Measurements from ENCODE around the gene ZDHHC11B.
"Not testable (repeated sequence)": the region's sequence is repeated elsewhere in the genome, so short reads cannot be mapped to it uniquely, and the experiment has no call there.

ZDHHC11B gene

GRCh38 chr5:694042-694431 lies 90.5 kb downstream of the ZDHHC11B start:
- not testable (repeated sequence) for H3K9ac ChIP-seq (ENCODE audit: low read depth, low read length); H3K36me3 ChIP-seq (ENCODE audit: insufficient read depth, low read length); H3K9me3 ChIP-seq (replicated peaks; ENCODE audit: low read length); H3K4me3 ChIP-seq (ENCODE audit: low read length); H3K4me1 ChIP-seq (ENCODE audit: control insufficient read depth, insufficient read depth, low read length); H3K4me2 ChIP-seq (ENCODE audit: low read length)
- peaks cover 12% of the 10 kb centered on the region for H3K27me3 ChIP-seq (ENCODE audit: control insufficient read depth, insufficient read depth, low read length)

GRCh38 chr5:693271-694041 lies 91.1 kb downstream of the ZDHHC11B start, which contains the start of gene TPPP:
TPPP (minus strand) TSS chr5:693352; CDS start chr5:678060, 15,292 bp downstream.
- H3K4me1 ChIP-seq (ENCODE audit: control insufficient read depth, insufficient read depth, low read length); H3K9ac ChIP-seq (ENCODE audit: low read depth, low read length); H3K36me3 ChIP-seq (ENCODE audit: insufficient read depth, low read length); H3K9me3 ChIP-seq (replicated peaks; ENCODE audit: low read length); H3K27me3 ChIP-seq (ENCODE audit: control insufficient read depth, insufficient read depth, low read length); H3K4me3 ChIP-seq (ENCODE audit: low read length): not testable (repeated sequence)
- peak within 1 kb of the TSS; percentile 67 for H3K4me2 ChIP-seq (ENCODE audit: low read length)

- not testable (repeated sequence) for H3K9ac ChIP-seq (ENCODE audit: low read depth, low read length); H3K36me3 ChIP-seq (ENCODE audit: insufficient read depth, low read length); H3K4me1 ChIP-seq (ENCODE audit: control insufficient read depth, insufficient read depth, low read length); H3K27me3 ChIP-seq (ENCODE audit: control insufficient read depth, insufficient read depth, low read length); H3K4me3 ChIP-seq (ENCODE audit: low read length); H3K9me3 ChIP-seq (replicated peaks; ENCODE audit: low read length)
- H3K4me2 ChIP-seq (ENCODE audit: low read length) = peak overlapping the region; percentile 58
Observed at GRCh38 chr5:692529-693041, 91.9 kb downstream of the ZDHHC11B start.

GRCh38 chr5:691817-692528 lies 92.6 kb downstream of the ZDHHC11B start:
- H3K4me3 ChIP-seq (ENCODE audit: low read length) = no peak overlapping the region
- no peaks in the 10 kb centered on the region for H3K9me3 ChIP-seq (replicated peaks; ENCODE audit: low read length)
- no peaks in the 10 kb centered on the region for H3K36me3 ChIP-seq (ENCODE audit: insufficient read depth, low read length)
- H3K9ac ChIP-seq (ENCODE audit: low read depth, low read length) = no peak overlapping the region
- no peaks in the 10 kb centered on the region for H3K4me1 ChIP-seq (ENCODE audit: control insufficient read depth, insufficient read depth, low read length)
- H3K27me3 ChIP-seq (ENCODE audit: control insufficient read depth, insufficient read depth, low read length) = peaks cover 4% of the 10 kb centered on the region
- peak overlapping the region; percentile 58 for H3K4me2 ChIP-seq (ENCODE audit: low read length)

- H3K36me3 ChIP-seq (ENCODE audit: insufficient read depth, low read length); H3K9me3 ChIP-seq (replicated peaks; ENCODE audit: low read length); H3K4me3 ChIP-seq (ENCODE audit: low read length); H3K9ac ChIP-seq (ENCODE audit: low read depth, low read length); H3K4me2 ChIP-seq (ENCODE audit: low read length); H3K4me1 ChIP-seq (ENCODE audit: control insufficient read depth, insufficient read depth, low read length); H3K27me3 ChIP-seq (ENCODE audit: control insufficient read depth, insufficient read depth, low read length): not testable (repeated sequence)
Observed at GRCh38 chr5:691049-691448, 93.5 kb downstream of the ZDHHC11B start.

- H3K4me2 ChIP-seq (ENCODE audit: low read length); H3K9me3 ChIP-seq (replicated peaks; ENCODE audit: low read length); H3K4me1 ChIP-seq (ENCODE audit: control insufficient read depth, insufficient read depth, low read length); H3K9ac ChIP-seq (ENCODE audit: low read depth, low read length); H3K27me3 ChIP-seq (ENCODE audit: control insufficient read depth, insufficient read depth, low read length); H3K36me3 ChIP-seq (ENCODE audit: insufficient read depth, low read length); H3K4me3 ChIP-seq (ENCODE audit: low read length): not testable (repeated sequence)
Observed at GRCh38 chr5:690293-690692, 94.2 kb downstream of the ZDHHC11B start.

GRCh38 chr5:688348-689010 lies 96.0 kb downstream of the ZDHHC11B start:
- H3K4me3 ChIP-seq (ENCODE audit: low read length); H3K36me3 ChIP-seq (ENCODE audit: insufficient read depth, low read length); H3K9ac ChIP-seq (ENCODE audit: low read depth, low read length); H3K9me3 ChIP-seq (replicated peaks; ENCODE audit: low read length); H3K4me1 ChIP-seq (ENCODE audit: control insufficient read depth, insufficient read depth, low read length); H3K4me2 ChIP-seq (ENCODE audit: low read length); H3K27me3 ChIP-seq (ENCODE audit: control insufficient read depth, insufficient read depth, low read length): not testable (repeated sequence)

- H3K4me3 ChIP-seq (ENCODE audit: low read length); H3K4me2 ChIP-seq (ENCODE audit: low read length); H3K4me1 ChIP-seq (ENCODE audit: control insufficient read depth, insufficient read depth, low read length); H3K27me3 ChIP-seq (ENCODE audit: control insufficient read depth, insufficient read depth, low read length); H3K36me3 ChIP-seq (ENCODE audit: insufficient read depth, low read length); H3K9me3 ChIP-seq (replicated peaks; ENCODE audit: low read length); H3K9ac ChIP-seq (ENCODE audit: low read depth, low read length): not testable (repeated sequence)
Observed at GRCh38 chr5:686936-687335, 97.6 kb downstream of the ZDHHC11B start.

- not testable (repeated sequence) for H3K4me1 ChIP-seq (ENCODE audit: control insufficient read depth, insufficient read depth, low read length)
Observed at GRCh38 chr5:686172-686523, 98.4 kb downstream of the ZDHHC11B start.

GRCh38 chr5:685262-686171 lies 99.0 kb downstream of the ZDHHC11B start:
- no peak overlapping the region for H3K4me2 ChIP-seq (ENCODE audit: low read length)
- no peaks in the 10 kb centered on the region for H3K4me1 ChIP-seq (ENCODE audit: control insufficient read depth, insufficient read depth, low read length)
- H3K36me3 ChIP-seq (ENCODE audit: insufficient read depth, low read length) = no peaks in the 10 kb centered on the region
- no peak overlapping the region for H3K9ac ChIP-seq (ENCODE audit: low read depth, low read length)
- peaks cover 3% of the 10 kb centered on the region for H3K27me3 ChIP-seq (ENCODE audit: control insufficient read depth, insufficient read depth, low read length)
- no peaks in the 10 kb centered on the region for H3K9me3 ChIP-seq (replicated peaks; ENCODE audit: low read length)
- H3K4me3 ChIP-seq (ENCODE audit: low read length) = no peak overlapping the region

More at GRCh38 chr5:686172-686523, 98.4 kb downstream of the ZDHHC11B start:
- H3K9me3 ChIP-seq (replicated peaks; ENCODE audit: low read length); H3K4me3 ChIP-seq (ENCODE audit: low read length); H3K4me2 ChIP-seq (ENCODE audit: low read length); H3K36me3 ChIP-seq (ENCODE audit: insufficient read depth, low read length); H3K9ac ChIP-seq (ENCODE audit: low read depth, low read length); H3K27me3 ChIP-seq (ENCODE audit: control insufficient read depth, insufficient read depth, low read length): not testable (repeated sequence)

- no peak overlapping the region for H3K4me2 ChIP-seq (ENCODE audit: low read length)
- H3K4me1 ChIP-seq (ENCODE audit: control insufficient read depth, insufficient read depth, low read length) = no peaks in the 10 kb centered on the region
- H3K9ac ChIP-seq (ENCODE audit: low read depth, low read length) = no peak overlapping the region
- H3K4me3 ChIP-seq (ENCODE audit: low read length) = no peak overlapping the region
- peaks cover 3% of the 10 kb centered on the region for H3K27me3 ChIP-seq (ENCODE audit: control insufficient read depth, insufficient read depth, low read length)
- H3K36me3 ChIP-seq (ENCODE audit: insufficient read depth, low read length) = no peaks in the 10 kb centered on the region
- no peaks in the 10 kb centered on the region for H3K9me3 ChIP-seq (replicated peaks; ENCODE audit: low read length)
Observed at GRCh38 chr5:684751-685216, 99.7 kb downstream of the ZDHHC11B start.
